GM18870 (cell line): ENCODE results near the gene ADRA2B.

Source experiments
- ATAC-seq: cut with Tn5 transposase; IDR thresholded peaks from one replicate; pipeline ENCODE4 v1.9.1; 2021; ENCODE audit warnings: moderate library complexity; ENCODE audit not compliant: unreplicated experiment

ADRA2B gene

GRCh38 chr2:96119389-96119751 is 3.0 kb upstream of the ADRA2B start:
- no peak for ATAC-seq

GRCh38 chr2:96118698-96119388 is 2.5 kb upstream of the ADRA2B start:
- no peak for ATAC-seq

GRCh38 chr2:96117701-96118588 is 1.6 kb upstream of the ADRA2B start:
- no peak for ATAC-seq

- no peak for ATAC-seq
These were observed 635 bp upstream of the ADRA2B start for GRCh38 chr2:96116879-96117533.

- no peak for ATAC-seq
These were observed 544 bp downstream of the ADRA2B start for GRCh38 chr2:96115631-96116423.

- no peak for ATAC-seq
These were observed 1.3 kb downstream of the ADRA2B start for GRCh38 chr2:96114903-96115581.

- ATAC-seq: no peak
These were observed 1.8 kb downstream of the ADRA2B start for GRCh38 chr2:96114546-96114902.

- ATAC-seq: no peak
These were observed 2.4 kb downstream of the ADRA2B start for GRCh38 chr2:96113951-96114350.

- no peak for ATAC-seq
These were observed 3.0 kb downstream of the ADRA2B start for GRCh38 chr2:96113367-96113677.

GRCh38 chr2:96112501-96113366 is 3.6 kb downstream of the ADRA2B start:
- no peak for ATAC-seq

- no peak for ATAC-seq
These were observed 4.4 kb downstream of the ADRA2B start for GRCh38 chr2:96111823-96112500.

- ATAC-seq: no peak
These were observed 5.1 kb downstream of the ADRA2B start for GRCh38 chr2:96111257-96111640.

GRCh38 chr2:96110621-96111256 is 5.6 kb downstream of the ADRA2B start:
- ATAC-seq: no peak

- ATAC-seq: no peak
These were observed 6.3 kb downstream of the ADRA2B start for GRCh38 chr2:96109931-96110511.

GRCh38 chr2:96109361-96109680 is 7.0 kb downstream of the ADRA2B start:
- no peak for ATAC-seq

GRCh38 chr2:96108541-96109360 is 7.6 kb downstream of the ADRA2B start:
- ATAC-seq: no peak

- no peak for ATAC-seq
These were observed 8.2 kb downstream of the ADRA2B start for GRCh38 chr2:96108151-96108540.

- ATAC-seq: no peak
These were observed 8.7 kb downstream of the ADRA2B start for GRCh38 chr2:96107708-96108065.
